ENCODE data around the gene COX19.

DNA sequence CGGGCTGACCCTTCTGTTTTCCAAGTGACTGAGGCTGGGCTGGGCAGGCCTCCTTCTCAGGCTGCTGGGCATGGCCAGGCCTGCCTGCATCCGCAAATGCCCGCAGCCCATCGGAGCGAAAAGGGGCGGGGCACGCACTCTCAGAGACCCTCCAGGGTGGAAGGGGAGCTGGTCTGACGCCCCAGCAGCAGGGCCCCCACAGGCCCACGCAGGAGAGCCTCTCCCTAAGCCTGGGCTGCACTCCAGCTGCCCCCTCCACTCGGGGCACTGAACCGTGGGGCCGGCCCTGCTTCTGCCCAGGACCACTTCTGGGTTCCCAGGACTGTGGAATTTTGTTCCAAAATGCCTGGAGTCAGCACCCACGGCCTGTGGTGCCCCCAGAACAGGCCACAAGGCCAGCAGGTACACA is 30.2 kb downstream of the COX19 start:
- TF ChIP-seq CTCF (conservative IDR thresholded peaks at IDR 0.05; ENCODE audit: low read depth, low read length) (no peak), EZH2 (IDR thresholded peaks at IDR 0.05; ENCODE audit: low read length, unreplicated experiment) (no peak), EZH2phosphoT487 (IDR thresholded peaks at IDR 0.05; ENCODE audit: borderline replicate concordance, low read length) (no peak)

Data from PC-3 (cell line).